HepG2 (cell line): ENCODE data around the gene CPLX1. TPM values are rescaled to one million over a fixed set of nuclear protein-coding genes. Genes with fewer than 3 reads are reported as not detected.

ENCODE experiments used
- AHR ChIP-seq: IDR thresholded peaks from 2 replicates; pipeline ENCODE4 v1.6.1; 2018; ENCODE audit warnings: missing genetic modification reagents, missing compliant biosample characterization
- HNRNPLL ChIP-seq: fragments of 200-400 bp; formaldehyde crosslinking; IDR thresholded peaks from 2 replicates; pipeline ENCODE4 v1.6.1; 2017; ENCODE audit warnings: mild to moderate bottlenecking, low read depth, low read length; ENCODE audit not compliant: poor library complexity, severe bottlenecking
- MBNL3 ChIP-seq: fragments of 250-450 bp; sonication (Bioruptor Pico); conservative IDR thresholded peaks from 2 replicates; pipeline ENCODE4 v1.8.0; 2022; ENCODE audit warnings: mild to moderate bottlenecking, inconsistent platforms
- MEF2D ChIP-seq: sonication (generic); formaldehyde crosslinking; IDR thresholded peaks from 2 replicates; pipeline ENCODE4 v1.5.1; 2020; ENCODE audit warnings: mild to moderate bottlenecking, missing genetic modification reagents
- RXRA ChIP-seq: sonication (generic); formaldehyde crosslinking; IDR thresholded peaks from 2 replicates; pipeline ENCODE4 v1.5.1; 2020; ENCODE audit warnings: missing genetic modification reagents
- SMC3 ChIP-seq: IDR thresholded peaks from 2 replicates; pipeline ENCODE4 v1.6.1; 2011; ENCODE audit warnings: low read length, improper control_type of control experiment
- STAG1 ChIP-seq: sonication (generic); formaldehyde crosslinking; IDR thresholded peaks from 2 replicates; pipeline ENCODE4 v1.4.0; 2020; ENCODE audit warnings: missing genetic modification reagents
- ZBTB38 ChIP-seq: sonication (generic); formaldehyde crosslinking; IDR thresholded peaks from 2 replicates; pipeline ENCODE4 v1.5.1; 2020; ENCODE audit warnings: mild to moderate bottlenecking, missing genetic modification reagents
- ZNF263 ChIP-seq: sonication (generic); formaldehyde crosslinking; IDR thresholded peaks from 2 replicates; pipeline ENCODE4 v1.4.0; 2020; ENCODE audit warnings: missing genetic modification reagents
- ZNF530 ChIP-seq: sonication (generic); formaldehyde crosslinking; IDR thresholded peaks from 2 replicates; pipeline ENCODE4 v1.5.0; 2020; ENCODE audit warnings: low read depth, mild to moderate bottlenecking, missing genetic modification reagents
- ZNF543 ChIP-seq: sonication (generic); formaldehyde crosslinking; IDR thresholded peaks from 2 replicates; pipeline ENCODE4 v1.4.0; 2020; ENCODE audit warnings: mild to moderate bottlenecking, missing genetic modification reagents
- polyA plus RNA-seq, 8 experiments: library from polyadenylated mRNA; depleted of rRNA in 3 of 8; stranded (reverse) in 7 of 8; unstranded in 1 of 8; fragments of >200 nt; fragmentation: Illumina TruSeq in 4 of 8; extraction: Trizol in 4 of 8; gene quantifications; 2 replicates each; pipeline versions ENCODE4 v1.2.1 to v1.2.3, GENCODE V29; 2011 to 2016; ENCODE audit warnings: low read depth in 4 of 8, missing spikeins in 1 of 8, mixed read lengths in 1 of 8; ENCODE audit not compliant: insufficient read depth in 1 of 8
- total RNA-seq, 5 experiments: library from RNA; depleted of rRNA; stranded (reverse); fragments of >200 nt; fragmentation: Illumina TruSeq; extraction: Trizol; gene quantifications; 2 replicates each; pipeline ENCODE4 v1.2.3, GENCODE V29; 2016; ENCODE audit warnings: low read depth in 1 of 5
- TF ChIP-seq, protein P1 (sequence below): IDR thresholded peaks from 2 replicates; pipeline ENCODE4 v1.6.1; 2018; ENCODE audit warnings: missing genetic modification reagents, mild to moderate bottlenecking, missing compliant biosample characterization
- TF ChIP-seq, protein P2 (sequence below): sonication (generic); formaldehyde crosslinking; IDR thresholded peaks from 2 replicates; pipeline ENCODE4 v1.5.1; 2020; ENCODE audit warnings: mild to moderate bottlenecking, missing genetic modification reagents, moderate library complexity
- TF ChIP-seq, protein P3 (sequence below): sonication (generic); formaldehyde crosslinking; IDR thresholded peaks from 2 replicates; pipeline ENCODE4 v1.5.0; 2020; ENCODE audit warnings: mild to moderate bottlenecking, missing genetic modification reagents, moderate library complexity
- TF ChIP-seq, protein P4 (sequence below), 2 experiments: sonication (generic) in 1 of 2; formaldehyde crosslinking in 1 of 2; IDR thresholded peaks; 2 replicates each; pipeline versions ENCODE4 v1.4.0 to v1.6.1; 2016 to 2020; ENCODE audit warnings: borderline replicate concordance in 1 of 2, low read depth in 1 of 2, mild to moderate bottlenecking in 1 of 2, missing genetic modification reagents in 1 of 2

Gene CPLX1
- total and polyA plus RNA-seq, 2 of the 13 experiments (the other 11 are each of a cell fraction or from before 2014, with no cell fraction given): 0.18 TPM

DNA sequence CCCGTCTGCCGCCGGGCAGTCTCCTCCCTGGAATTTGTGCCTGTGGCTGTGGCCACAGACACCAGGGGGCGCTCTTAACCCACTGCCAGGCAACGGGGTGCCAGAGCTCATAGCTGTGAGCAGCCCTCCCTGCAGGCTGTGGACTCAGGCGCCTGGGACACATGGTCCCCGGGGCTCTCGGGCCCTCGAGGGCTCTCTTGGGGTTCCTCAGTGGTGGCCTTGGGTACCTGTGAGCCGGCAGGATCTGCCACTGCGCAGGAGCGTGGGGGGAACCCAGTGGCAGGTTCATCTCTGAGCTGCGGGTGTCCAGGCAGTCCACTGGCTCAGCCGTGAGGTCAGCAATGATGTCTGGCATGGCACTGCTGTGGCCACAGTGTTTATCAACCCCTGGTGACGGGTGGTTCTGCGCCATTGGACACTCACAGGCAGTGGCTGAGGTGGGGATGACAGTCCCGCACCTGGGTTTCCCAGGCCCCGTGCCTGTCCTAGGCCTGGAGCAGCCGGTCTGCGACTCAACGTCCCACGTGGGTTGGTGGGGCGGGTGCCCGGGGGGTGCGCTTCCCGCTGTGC is 83.1 kb downstream of the CPLX1 start (continued):
- TF ChIP-seq ZNF263 (0 out of 2 replicates have a peak, but pooled peaks have one; percentile 13), MEF2D (CRISPR knock-in tag) (no peak), SMC3 (peak; percentile 44; the same call in 1 of the 2 replicates), ZNF530 (CRISPR knock-in tag) (no peak), AHR (CRISPR knock-in tag) (0 out of 2 replicates have a peak, but pooled peaks have one; percentile 5), STAG1 (CRISPR knock-in tag) (peak; percentile 88), ZNF543 (CRISPR knock-in tag) (0 out of 2 replicates have a peak, but pooled peaks have one; percentile 58), RXRA (CRISPR knock-in tag) (peak; percentile 49; the same call in 1 of the 2 replicates), ZBTB38 (CRISPR knock-in tag) (0 out of 2 replicates have a peak, but pooled peaks have one; percentile 18), HNRNPLL (peak; percentile 22), MBNL3 (CRISPR knock-in tag) (no peak)
- TF ChIP-seq, protein P1, sequence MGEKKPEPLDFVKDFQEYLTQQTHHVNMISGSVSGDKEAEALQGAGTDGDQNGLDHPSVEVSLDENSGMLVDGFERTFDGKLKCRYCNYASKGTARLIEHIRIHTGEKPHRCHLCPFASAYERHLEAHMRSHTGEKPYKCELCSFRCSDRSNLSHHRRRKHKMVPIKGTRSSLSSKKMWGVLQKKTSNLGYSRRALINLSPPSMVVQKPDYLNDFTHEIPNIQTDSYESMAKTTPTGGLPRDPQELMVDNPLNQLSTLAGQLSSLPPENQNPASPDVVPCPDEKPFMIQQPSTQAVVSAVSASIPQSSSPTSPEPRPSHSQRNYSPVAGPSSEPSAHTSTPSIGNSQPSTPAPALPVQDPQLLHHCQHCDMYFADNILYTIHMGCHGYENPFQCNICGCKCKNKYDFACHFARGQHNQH (CRISPR knock-in tag): 0 out of 2 replicates have a peak, but pooled peaks have one; percentile 22
- TF ChIP-seq, protein P2, sequence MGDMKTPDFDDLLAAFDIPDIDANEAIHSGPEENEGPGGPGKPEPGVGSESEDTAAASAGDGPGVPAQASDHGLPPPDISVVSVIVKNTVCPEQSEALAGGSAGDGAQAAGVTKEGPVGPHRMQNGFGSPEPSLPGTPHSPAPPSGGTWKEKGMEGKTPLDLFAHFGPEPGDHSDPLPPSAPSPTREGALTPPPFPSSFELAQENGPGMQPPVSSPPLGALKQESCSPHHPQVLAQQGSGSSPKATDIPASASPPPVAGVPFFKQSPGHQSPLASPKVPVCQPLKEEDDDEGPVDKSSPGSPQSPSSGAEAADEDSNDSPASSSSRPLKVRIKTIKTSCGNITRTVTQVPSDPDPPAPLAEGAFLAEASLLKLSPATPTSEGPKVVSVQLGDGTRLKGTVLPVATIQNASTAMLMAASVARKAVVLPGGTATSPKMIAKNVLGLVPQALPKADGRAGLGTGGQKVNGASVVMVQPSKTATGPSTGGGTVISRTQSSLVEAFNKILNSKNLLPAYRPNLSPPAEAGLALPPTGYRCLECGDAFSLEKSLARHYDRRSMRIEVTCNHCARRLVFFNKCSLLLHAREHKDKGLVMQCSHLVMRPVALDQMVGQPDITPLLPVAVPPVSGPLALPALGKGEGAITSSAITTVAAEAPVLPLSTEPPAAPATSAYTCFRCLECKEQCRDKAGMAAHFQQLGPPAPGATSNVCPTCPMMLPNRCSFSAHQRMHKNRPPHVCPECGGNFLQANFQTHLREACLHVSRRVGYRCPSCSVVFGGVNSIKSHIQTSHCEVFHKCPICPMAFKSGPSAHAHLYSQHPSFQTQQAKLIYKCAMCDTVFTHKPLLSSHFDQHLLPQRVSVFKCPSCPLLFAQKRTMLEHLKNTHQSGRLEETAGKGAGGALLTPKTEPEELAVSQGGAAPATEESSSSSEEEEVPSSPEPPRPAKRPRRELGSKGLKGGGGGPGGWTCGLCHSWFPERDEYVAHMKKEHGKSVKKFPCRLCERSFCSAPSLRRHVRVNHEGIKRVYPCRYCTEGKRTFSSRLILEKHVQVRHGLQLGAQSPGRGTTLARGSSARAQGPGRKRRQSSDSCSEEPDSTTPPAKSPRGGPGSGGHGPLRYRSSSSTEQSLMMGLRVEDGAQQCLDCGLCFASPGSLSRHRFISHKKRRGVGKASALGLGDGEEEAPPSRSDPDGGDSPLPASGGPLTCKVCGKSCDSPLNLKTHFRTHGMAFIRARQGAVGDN (CRISPR knock-in tag): peak; percentile 58
- TF ChIP-seq, protein P3, sequence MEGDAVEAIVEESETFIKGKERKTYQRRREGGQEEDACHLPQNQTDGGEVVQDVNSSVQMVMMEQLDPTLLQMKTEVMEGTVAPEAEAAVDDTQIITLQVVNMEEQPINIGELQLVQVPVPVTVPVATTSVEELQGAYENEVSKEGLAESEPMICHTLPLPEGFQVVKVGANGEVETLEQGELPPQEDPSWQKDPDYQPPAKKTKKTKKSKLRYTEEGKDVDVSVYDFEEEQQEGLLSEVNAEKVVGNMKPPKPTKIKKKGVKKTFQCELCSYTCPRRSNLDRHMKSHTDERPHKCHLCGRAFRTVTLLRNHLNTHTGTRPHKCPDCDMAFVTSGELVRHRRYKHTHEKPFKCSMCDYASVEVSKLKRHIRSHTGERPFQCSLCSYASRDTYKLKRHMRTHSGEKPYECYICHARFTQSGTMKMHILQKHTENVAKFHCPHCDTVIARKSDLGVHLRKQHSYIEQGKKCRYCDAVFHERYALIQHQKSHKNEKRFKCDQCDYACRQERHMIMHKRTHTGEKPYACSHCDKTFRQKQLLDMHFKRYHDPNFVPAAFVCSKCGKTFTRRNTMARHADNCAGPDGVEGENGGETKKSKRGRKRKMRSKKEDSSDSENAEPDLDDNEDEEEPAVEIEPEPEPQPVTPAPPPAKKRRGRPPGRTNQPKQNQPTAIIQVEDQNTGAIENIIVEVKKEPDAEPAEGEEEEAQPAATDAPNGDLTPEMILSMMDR: peak; percentile 92
- TF ChIP-seq, protein P4, sequence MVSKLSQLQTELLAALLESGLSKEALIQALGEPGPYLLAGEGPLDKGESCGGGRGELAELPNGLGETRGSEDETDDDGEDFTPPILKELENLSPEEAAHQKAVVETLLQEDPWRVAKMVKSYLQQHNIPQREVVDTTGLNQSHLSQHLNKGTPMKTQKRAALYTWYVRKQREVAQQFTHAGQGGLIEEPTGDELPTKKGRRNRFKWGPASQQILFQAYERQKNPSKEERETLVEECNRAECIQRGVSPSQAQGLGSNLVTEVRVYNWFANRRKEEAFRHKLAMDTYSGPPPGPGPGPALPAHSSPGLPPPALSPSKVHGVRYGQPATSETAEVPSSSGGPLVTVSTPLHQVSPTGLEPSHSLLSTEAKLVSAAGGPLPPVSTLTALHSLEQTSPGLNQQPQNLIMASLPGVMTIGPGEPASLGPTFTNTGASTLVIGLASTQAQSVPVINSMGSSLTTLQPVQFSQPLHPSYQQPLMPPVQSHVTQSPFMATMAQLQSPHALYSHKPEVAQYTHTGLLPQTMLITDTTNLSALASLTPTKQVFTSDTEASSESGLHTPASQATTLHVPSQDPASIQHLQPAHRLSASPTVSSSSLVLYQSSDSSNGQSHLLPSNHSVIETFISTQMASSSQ (IDR thresholded peaks at IDR 0.05; ENCODE audit: low read depth): no peak
- TF ChIP-seq, protein P4 (CRISPR knock-in tag; IDR thresholded peaks at IDR 0.05; ENCODE audit: borderline replicate concordance): no peak
